SH-SY5Y (cell line): Measurements from ENCODE around the gene IL17RC.

ENCODE experiments used
- GATA2 ChIP-seq: IDR thresholded peaks from 2 replicates; pipeline ENCODE4 v1.6.1; 2011; ENCODE audit warnings: mild to moderate bottlenecking, low read depth, low read length
- GATA3 ChIP-seq: IDR thresholded peaks from 2 replicates; pipeline ENCODE4 v1.6.1; 2011; ENCODE audit warnings: low read depth, mild to moderate bottlenecking, low read length, moderate library complexity

- TF ChIP-seq GATA3 (no peak), GATA2 (no peak)
Observed at GRCh38 chr3:9928158-9928557, 11.3 kb downstream of the IL17RC start.
